Prostate gland (tissue), 2 donors: ENCODE measurements around the gene MT1B. TPM values are rescaled to one million over a fixed set of nuclear protein-coding genes. Genes with fewer than 3 reads are reported as not detected.

Source experiments
- DNase-seq: peaks from one replicate; pipeline ENCODE4 v3.0.0-alpha.2; 2019; ENCODE audit warnings: low spot score
- H3K27ac ChIP-seq, 2 donors: fragments of 200-600 bp; sonication (generic); 2 replicates each; pipeline ENCODE4 v1.5.1; 2017 to 2019
- H3K27me3 ChIP-seq: fragments of 200-600 bp; sonication (generic); replicated peaks from 2 replicates; pipeline ENCODE4 v1.5.1; 2019; ENCODE audit not compliant: insufficient read depth
- H3K36me3 ChIP-seq, 2 donors: fragments of 200-600 bp; sonication (generic); 1 replicate in 1 of 2; 2 replicates in 1 of 2; pipeline versions ENCODE4 v1.5.1 to v1.8.1; 2017 to 2019
- H3K4me1 ChIP-seq: fragments of 200-600 bp; sonication (generic); replicated peaks from 2 replicates; pipeline ENCODE4 v1.5.1; 2019
- H3K4me3 ChIP-seq, 2 donors: fragments of 200-600 bp; sonication (generic); 2 replicates each; pipeline ENCODE4 v1.5.1; 2017 to 2019
- H3K9me3 ChIP-seq: fragments of 200-600 bp; sonication (generic); 2 replicates; pipeline ENCODE4 v1.5.1; 2017
- CTCF ChIP-seq, 4 experiments: fragments of 200-600 bp in 2 of 4; fragments of 450-650 bp in 2 of 4; sonication (generic) in 2 of 4; IDR thresholded peaks; 1 replicate in 3 of 4; 2 replicates in 1 of 4; pipeline ENCODE4 v1.5.1; 2016 to 2019; ENCODE audit warnings: antibody characterized with exemption in 4 of 4, mild to moderate bottlenecking in 2 of 4, moderate library complexity in 2 of 4
- POLR2A ChIP-seq: fragments of 450-650 bp; IDR thresholded peaks from one replicate; pipeline ENCODE4 v1.6.1; 2016; ENCODE audit warnings: antibody characterized with exemption, mild to moderate bottlenecking
- POLR2AphosphoS5 ChIP-seq: sonication (generic); formaldehyde crosslinking; IDR thresholded peaks from one replicate; pipeline ENCODE4 v1.6.1; 2017; ENCODE audit warnings: antibody characterized with exemption
- whole genome bisulfite sequencing: methylation state at CpG from one replicate; pipeline ENCODE4 v1.1.5; 2018; 5-methylcytosine and 5-hydroxymethylcytosine counted together
- intact Hi-C: fragments of 100-400 bp; cut with DNase I; formaldehyde crosslinking; loops from one replicate; pipeline ENCODE4 v1.14.2; 2022
- total RNA-seq, 2 donors: library from RNA; depleted of rRNA; stranded (reverse); fragments of >200 nt; gene quantifications; one replicate each; pipeline ENCODE4 v1.1.0, GENCODE V29; 2016

MT1B gene
- total RNA-seq, 2 donors from 2014 or later = not detected

- intact Hi-C loops = no loop called here
- no peaks in the 10 kb centered on the region for H3K4me1 ChIP-seq
- H3K9me3 ChIP-seq = no peaks in the 10 kb centered on the region
- H3K4me3 ChIP-seq = peak within 1 kb of the TSS; percentile 43 to 48
- H3K36me3 ChIP-seq = no peaks in the 10 kb centered on the region
- H3K27ac ChIP-seq = peak within 1 kb of the TSS; percentile 61 to 67
- 2% methylated on average over 61 of the region's 61 CpGs for WGBS
- peaks cover 4% of the 10 kb centered on the region for H3K27me3 ChIP-seq
- peak; percentile 15 for TF ChIP-seq POLR2A
- TF ChIP-seq CTCF (IDR thresholded peaks at IDR 0.05) = no peak
- no peak for TF ChIP-seq POLR2AphosphoS5
- peak; percentile 39 for DNase-seq
Measured at GRCh38 chr16:56632156-56632847, 19.4 kb upstream of the MT1B start, which contains the start of gene MT1M. TSS of gene MT1M (plus strand) at chr16:56632659. CDS start at chr16:56632732, 73 bp downstream.

- no peak for DNase-seq
- H3K4me1 ChIP-seq = no peaks in the 10 kb centered on the region
- H3K4me3 ChIP-seq = peak overlapping the region; percentile 43 to 48
- peak overlapping the region; percentile 61 to 67 for H3K27ac ChIP-seq
- TF ChIP-seq CTCF (IDR thresholded peaks at IDR 0.05) (no peak), POLR2A (no peak), POLR2AphosphoS5 (no peak)
- no peaks in the 10 kb centered on the region for H3K36me3 ChIP-seq
- 67% methylated on average over 6 of the region's 6 CpGs for WGBS
- peaks cover 4% of the 10 kb centered on the region for H3K27me3 ChIP-seq
- intact Hi-C loops = no loop called here
- no peaks in the 10 kb centered on the region for H3K9me3 ChIP-seq
Measured at GRCh38 chr16:56632848-56633365, 18.8 kb upstream of the MT1B start.

GRCh38 chr16:56633535-56633934 lies 18.2 kb upstream of the MT1B start:
- intact Hi-C loops = no loop called here
- no peak overlapping the region for H3K27ac ChIP-seq
- no peak for DNase-seq
- no peaks in the 10 kb centered on the region for H3K4me1 ChIP-seq
- TF ChIP-seq POLR2A = no peak
- TF ChIP-seq CTCF (IDR thresholded peaks at IDR 0.05) = no peak
- TF ChIP-seq POLR2AphosphoS5 = no peak
- H3K27me3 ChIP-seq = peaks cover 4% of the 10 kb centered on the region
- H3K4me3 ChIP-seq = no peak overlapping the region
- no peaks in the 10 kb centered on the region for H3K9me3 ChIP-seq
- no peaks in the 10 kb centered on the region for H3K36me3 ChIP-seq
- 67% methylated on average over 7 of the region's 7 CpGs for WGBS

GRCh38 chr16:56634715-56635440 lies 16.8 kb upstream of the MT1B start:
- Histone ChIP-seq H3K36me3 (no peaks in the 10 kb centered on the region), H3K4me3 (peak overlapping the region in 1 of 2 donors; percentile 4), H3K4me1 (no peaks in the 10 kb centered on the region), H3K9me3 (no peaks in the 10 kb centered on the region), H3K27me3 (peaks cover 4% of the 10 kb centered on the region), H3K27ac (no peak overlapping the region)
- no peak for DNase-seq
- intact Hi-C loops = no loop called here
- no peak for TF ChIP-seq POLR2A
- TF ChIP-seq POLR2AphosphoS5 = no peak
- TF ChIP-seq CTCF (IDR thresholded peaks at IDR 0.05) = no peak
- WGBS = 39% methylated on average over 47 of the region's 47 CpGs
